RCC 7860 (cell line): Measurements from ENCODE around the gene CCL22.
A peak's percentile ranks its signal among the peaks of the same experiment; 100 is the strongest.
"Not testable (repeated sequence)": the region's sequence is repeated elsewhere in the genome, so short reads cannot be mapped to it uniquely, and the experiment has no call there.

ENCODE experiments used
- DNase-seq: peaks from one replicate; pipeline ENCODE4 v3.0.0-alpha.2; 2015; ENCODE audit warnings: low spot score
- FAIRE-seq: peaks from 2 replicates; lab custom pipeline; 2012; peaks lifted over from hg19 to GRCh38; lab: Jason Lieb, UNC

CCL22 gene

GRCh38 chr16:57358527-57359095 lies at the start of gene CCL22:
Gene CCL22 (plus strand): TSS chr16:57358783. CDS start chr16:57358817, 34 bp downstream.
- DNase-seq, result no peak
- no peak for FAIRE-seq

- DNase-seq, result no peak
Measured at GRCh38 chr16:57310801-57311200, 47.8 kb upstream of the CCL22 start.

DNA sequence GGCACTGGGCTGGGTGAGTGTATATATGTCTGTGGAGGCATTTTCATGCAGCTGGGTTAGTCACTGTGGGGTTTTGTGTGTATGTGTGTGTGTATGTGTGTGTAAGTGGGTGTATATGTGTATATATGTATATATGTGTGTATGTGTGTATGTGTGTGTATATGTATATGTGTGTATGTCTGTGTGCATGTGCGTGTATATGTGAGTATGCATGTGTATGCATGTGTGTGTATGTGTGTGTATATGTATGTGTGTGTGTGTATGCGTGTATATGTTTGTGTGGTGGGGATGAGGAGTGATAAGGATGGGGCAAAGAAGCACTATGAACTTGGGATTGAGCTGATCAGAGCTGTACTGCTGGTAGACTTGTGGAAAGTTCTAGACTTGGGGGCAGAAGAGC lies 45.1 kb upstream of the CCL22 start:
- FAIRE-seq (no peak), DNase-seq (no peak)

More at GRCh38 chr16:57310801-57311200, 47.8 kb upstream of the CCL22 start:
- no peak for FAIRE-seq

DNA sequence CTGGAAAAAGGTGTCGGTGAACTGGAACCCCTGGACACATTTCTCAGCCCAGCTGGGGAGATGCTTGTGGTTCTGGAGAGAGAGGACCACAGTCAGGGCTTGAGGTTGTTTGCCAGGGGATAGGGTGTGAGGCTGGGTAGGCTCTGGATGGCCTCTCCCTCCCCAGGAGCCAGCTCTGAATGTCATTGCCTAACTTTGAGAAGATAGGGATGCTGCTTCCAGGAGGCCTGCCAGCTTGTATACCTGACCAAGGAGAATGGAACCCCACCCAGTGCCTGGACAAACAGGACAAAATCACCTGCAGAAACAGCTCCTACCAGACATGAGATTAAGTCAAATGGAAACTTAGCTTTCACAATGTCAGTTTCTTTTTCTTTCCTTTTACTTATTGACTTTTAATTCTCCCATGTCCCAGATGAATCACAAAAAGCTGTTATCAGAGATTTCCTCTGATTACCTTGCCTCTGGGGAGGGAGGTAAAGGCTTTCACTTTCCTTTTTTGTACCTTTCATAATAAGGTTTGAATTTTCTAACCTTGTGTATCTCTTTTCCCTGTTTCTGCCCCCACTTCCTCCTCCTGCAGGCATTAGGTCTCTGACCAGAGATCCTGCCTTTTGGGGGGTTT lies 44.3 kb upstream of the CCL22 start:
- no peak for DNase-seq
- no peak for FAIRE-seq

GRCh38 chr16:57315416-57315815 lies 43.2 kb upstream of the CCL22 start:
- DNase-seq (no peak), FAIRE-seq (no peak)

- no peak for FAIRE-seq
Measured at GRCh38 chr16:57316390-57317017, 42.1 kb upstream of the CCL22 start.

DNA sequence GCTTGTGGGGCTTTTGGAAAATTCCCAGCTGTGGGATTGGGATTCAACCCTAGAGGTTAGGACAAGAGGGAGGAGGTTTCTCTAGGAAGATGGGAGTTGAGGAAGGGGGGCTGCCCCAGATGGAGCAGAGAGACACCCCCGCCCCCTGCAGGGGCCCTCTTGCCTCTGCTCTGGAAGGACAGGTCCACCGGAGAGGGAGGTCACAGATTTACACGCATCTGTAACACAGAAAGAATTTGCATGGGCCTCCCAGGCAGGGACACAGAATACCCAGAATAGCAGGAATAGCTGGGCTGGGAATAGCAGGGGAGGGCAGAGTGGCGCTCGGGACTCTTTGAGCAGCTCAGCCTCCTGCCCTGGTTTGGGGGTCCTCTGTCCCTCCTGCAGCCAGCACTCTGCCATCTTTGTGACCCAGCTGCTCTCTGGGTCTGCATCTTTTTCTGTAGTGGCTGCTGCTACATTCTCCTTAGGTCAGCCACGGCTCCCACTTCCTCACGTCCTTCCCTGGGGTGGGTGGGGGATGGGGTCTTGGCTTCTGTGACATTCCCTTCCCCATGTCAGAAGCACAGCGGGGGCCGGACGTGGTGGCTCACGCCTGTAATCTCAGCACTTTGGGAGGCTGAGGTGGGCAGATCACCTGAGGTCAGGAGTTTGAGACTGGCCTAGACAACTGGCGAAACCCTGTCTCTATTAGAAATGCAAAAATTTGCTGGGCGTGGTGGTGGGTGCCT lies 40.2 kb upstream of the CCL22 start:
- DNase-seq (no peak), FAIRE-seq (no peak)

More at GRCh38 chr16:57316390-57317017, 42.1 kb upstream of the CCL22 start:
- DNase-seq, result peak; percentile 68

GRCh38 chr16:57319646-57320045 lies 38.9 kb upstream of the CCL22 start:
- no peak for FAIRE-seq
- no peak for DNase-seq

DNA sequence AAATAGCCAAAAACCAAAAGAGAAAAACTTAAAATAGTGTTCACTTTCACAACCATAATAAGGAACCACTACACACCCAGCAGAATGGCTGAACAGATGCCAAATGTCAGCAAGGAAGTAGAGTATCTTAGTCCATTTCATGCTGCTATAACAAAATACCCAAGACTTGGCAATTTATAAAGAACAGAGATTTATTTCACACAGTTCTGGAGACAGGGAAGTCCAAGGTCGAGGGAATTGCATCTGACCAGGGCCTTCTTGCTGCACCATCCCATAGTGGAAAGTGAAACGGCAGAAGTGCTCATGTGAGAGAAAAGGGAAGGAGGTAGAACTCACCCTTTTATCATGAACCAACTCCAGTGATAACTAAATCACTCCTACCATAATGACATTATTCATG lies 33.8 kb upstream of the CCL22 start:
- DNase-seq (no peak), FAIRE-seq (no peak)

DNA sequence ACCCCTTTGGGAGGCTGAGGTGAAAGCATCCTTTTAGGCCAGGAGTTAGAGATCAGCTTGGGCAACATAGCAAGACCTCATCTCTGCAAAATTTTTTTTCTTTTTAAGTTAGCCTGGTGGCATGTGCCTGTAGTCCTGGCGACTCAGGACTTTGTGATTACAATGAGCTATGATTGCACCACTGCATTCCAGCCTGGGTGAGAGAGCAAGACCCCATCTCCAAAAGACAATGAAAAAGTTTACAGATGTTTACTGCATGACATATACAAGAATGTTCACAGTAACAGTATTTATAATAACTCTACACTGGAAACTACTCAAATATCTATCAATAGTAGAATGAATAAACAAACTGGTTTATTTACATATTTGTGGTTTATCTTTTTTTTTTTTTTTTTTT lies 33.1 kb upstream of the CCL22 start:
- DNase-seq (no peak), FAIRE-seq (no peak)

DNA sequence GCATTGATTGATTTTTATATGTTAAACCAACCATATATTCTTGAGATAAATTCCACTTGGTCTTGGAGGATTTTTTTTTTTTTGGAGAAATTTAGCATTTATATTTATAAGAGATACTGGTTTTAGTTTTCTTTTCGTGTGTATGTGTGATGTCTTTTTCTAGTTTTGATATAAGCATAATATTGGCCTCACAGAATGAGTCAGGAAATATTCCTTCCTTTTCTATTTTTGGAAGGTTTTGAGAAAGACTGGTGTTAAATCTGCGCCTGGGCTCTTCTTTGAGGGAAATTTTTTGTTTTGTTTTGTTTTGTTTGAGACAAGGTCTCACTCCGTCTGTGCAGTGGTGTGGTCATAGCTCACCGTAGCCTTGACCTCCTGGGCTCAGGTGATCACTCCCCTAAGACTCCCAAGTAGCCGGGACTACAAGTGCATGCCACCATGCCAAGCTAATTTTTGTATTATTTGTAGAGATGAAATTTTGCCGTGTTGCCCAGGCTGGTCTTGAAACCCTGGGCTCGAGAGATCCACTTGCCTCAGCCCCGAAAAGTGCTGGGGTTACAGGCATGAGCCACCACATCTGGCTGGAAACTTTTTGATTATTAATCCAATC lies 28.8 kb upstream of the CCL22 start:
- DNase-seq (no peak), FAIRE-seq (no peak)

DNA sequence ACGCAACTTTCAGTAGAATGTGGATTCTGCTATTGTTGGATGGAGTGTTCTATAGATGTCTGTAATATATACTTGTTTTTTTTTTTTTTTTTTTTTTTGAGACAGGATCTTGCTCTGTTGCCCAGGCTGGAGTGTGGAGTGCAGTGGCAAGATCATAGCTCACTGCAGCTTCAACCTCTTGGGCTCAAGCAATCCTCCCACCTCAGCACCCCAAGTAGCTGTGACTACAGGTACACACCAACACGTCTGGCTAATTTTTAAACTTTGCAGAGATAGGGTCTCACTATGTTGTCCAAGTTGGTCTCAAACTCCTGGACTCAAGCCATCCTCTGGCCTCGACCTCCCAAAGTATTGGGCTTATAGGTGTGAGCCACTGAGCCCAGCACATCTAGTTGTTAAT lies 27.2 kb upstream of the CCL22 start:
- FAIRE-seq, result no peak
- no peak for DNase-seq

DNA sequence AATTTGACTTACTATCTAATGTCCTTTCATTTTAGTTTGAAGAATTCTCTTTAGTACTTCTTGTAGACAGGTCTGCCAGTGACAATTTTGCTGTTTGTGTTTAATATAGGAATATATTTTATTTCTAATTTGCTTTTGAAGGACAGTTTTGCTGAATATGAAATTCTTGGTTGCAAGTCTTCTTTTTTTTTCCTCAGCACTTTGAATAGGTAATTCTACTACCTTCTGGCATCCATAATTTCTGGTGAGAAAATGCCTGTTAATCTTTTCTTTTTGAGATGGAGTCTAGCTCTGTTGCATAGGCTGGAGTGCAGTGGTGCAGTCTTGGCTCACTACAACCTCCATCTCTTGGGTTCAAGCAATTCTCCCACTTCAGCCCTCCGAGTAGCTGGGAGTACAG lies 25.2 kb upstream of the CCL22 start:
- FAIRE-seq, result no peak
- no peak for DNase-seq

DNA sequence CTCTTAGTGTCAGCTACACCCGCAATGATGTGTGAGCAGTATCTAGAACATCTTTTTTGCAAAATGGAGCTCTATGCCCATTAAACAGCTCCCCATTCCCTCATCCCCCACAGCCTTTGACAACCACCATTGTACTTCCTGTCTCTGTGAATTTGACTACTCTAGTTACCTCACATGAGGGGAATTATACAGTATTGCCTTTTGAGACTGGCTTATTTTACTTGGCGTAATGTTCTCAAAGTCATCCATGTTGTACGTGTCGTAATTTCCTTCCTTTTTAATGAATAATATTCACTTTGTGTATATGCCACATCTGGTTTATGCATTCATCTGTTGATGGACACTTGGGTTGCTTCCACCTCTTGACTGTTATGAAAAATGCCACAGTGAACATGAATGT lies 23.2 kb upstream of the CCL22 start:
- FAIRE-seq, result no peak

DNA sequence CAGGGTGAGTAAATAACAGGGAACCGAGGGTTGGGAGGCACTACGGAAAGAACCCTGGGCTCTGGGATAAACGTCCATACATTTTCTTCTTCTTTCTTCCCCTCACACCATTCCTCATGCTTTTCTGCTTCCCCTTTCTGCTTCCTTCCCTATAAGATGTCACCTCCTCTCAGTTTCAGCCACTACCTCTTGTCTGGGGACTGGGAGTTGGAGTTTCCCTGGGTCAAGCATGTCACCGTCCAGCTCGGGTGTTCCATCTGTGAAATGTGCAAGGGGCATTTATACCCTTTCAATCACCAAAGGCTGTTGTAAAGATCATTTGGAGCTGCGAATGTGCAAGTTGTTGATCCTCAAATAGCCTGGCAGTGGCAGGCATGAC lies 17.5 kb upstream of the CCL22 start:
- FAIRE-seq, result no peak
- DNase-seq, result no peak

More for the DNA sequence above, 23.2 kb upstream of the CCL22 start:
- DNase-seq, result no peak

DNA sequence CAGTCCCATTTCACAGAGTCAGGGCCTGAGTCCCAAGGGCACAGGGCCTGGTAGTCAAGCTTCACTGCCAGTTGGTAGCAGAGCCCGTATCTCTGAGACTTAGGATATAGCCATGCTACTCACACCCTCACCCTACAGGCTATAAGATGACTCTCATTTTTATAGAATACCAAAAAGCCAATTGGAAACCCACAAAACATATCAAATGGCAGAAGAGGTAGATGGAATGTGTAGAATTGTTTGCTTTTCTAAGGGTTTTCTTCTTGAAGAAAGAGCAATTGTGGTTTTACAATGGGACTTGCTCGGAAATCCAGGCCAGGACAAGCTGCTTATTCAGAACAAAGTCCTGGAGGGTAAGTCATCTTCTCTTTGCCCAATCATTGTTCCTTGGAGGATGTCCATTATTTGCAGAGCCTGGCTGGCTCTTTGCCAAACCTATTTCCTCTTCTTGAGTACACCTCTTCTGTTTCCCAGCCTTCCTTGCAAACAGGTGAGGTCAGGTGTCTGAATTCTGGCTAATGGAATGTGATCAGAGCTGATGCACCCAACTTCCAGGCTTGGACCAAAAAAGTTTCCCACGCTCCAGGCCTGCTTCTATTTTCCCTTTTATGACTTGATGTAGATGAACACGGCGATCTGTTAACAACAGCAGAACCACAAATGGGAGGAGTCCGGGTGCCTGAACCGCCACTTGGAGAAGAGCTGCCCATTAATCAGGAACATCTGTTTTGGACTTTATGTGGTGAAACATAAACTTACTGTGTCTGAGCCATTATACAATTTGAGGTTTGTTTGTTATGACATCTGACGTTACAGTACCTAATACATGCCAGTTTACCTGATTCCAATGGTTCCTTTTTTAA lies 16.9 kb upstream of the CCL22 start:
- DNase-seq, result peak; percentile 75
- no peak for FAIRE-seq

DNA sequence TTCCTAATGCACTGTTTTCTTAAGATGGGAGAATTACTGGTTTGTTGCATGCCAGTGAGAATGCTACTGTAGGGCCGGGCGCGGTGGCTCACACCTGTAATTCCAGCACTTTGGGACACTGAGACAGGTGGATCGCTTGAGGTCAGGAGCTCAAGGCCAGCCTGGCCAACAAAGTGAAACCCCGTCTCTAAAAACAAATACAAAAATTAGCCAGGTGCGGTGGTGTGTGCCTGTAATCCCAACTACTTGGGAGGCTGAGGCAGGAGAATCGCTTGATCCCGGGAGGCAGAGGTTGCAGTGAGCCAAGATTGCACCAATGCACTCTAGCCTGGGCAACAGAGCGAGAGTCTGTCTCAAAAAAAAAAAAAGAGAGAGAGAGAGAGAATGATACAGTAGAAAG lies 16.0 kb upstream of the CCL22 start:
- DNase-seq, FAIRE-seq: not testable (repeated sequence)

GRCh38 chr16:57343221-57343620 lies 15.4 kb upstream of the CCL22 start:
- DNase-seq (no peak), FAIRE-seq (no peak)

DNA sequence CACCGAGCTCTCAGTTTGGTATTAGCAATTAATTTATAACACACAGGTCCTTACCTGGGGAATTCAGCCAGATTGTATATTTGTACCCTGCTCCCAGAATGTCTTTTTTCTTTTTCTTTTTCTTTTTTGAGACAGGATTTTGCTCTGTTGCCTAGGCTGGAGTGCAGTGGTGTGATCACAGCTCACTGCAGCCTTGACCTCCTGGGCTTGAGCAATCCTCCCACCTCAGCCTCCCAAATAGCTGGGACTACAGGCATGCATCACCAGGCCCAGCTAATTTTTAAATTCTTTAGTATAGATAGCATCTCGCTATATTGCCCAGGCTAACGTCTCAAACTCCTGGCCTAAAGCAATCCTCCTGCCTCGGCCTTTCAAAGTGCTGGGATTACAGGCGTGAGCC lies 14.5 kb upstream of the CCL22 start:
- DNase-seq, FAIRE-seq: not testable (repeated sequence)

GRCh38 chr16:57345021-57345420 lies 13.6 kb upstream of the CCL22 start:
- FAIRE-seq, result no peak
- DNase-seq, result no peak
